ENCODE results near the gene LPCAT2. TPM values are rescaled to one million over a fixed set of nuclear protein-coding genes. Genes with fewer than 3 reads are reported as not detected.
A peak's percentile ranks its signal among the peaks of the same experiment; 100 is the strongest.

Gene LPCAT2
- total and polyA plus RNA-seq, 2 of the 13 experiments (the other 11 are each of a cell fraction or from before 2014, with no cell fraction given) = 9.9 to 17.6 TPM

GRCh38 chr16:55571191-55571897 is 62.5 kb downstream of the LPCAT2 start (continued):
- TF ChIP-seq ZBTB40 (IDR thresholded peaks at IDR 0.05) (no peak), ZBTB40 (CRISPR knock-in tag; IDR thresholded peaks at IDR 0.05) (no peak; the same call in 1 of the 2 replicates), FLYWCH1 (CRISPR knock-in tag; IDR thresholded peaks at IDR 0.05) (no peak), ZNF512B (CRISPR knock-in tag; IDR thresholded peaks at IDR 0.05; ENCODE audit: borderline replicate concordance) (no peak), ZFP36L1 (CRISPR knock-in tag; IDR thresholded peaks at IDR 0.05) (no peak), ZBTB7B (CRISPR knock-in tag; IDR thresholded peaks at IDR 0.05) (peak; percentile 57; the same call in 1 of the 2 replicates), SIX4 (CRISPR knock-in tag; IDR thresholded peaks at IDR 0.05) (peak; percentile 72), ZXDC (CRISPR knock-in tag; IDR thresholded peaks at IDR 0.05) (no peak), IRF2 (CRISPR knock-in tag; IDR thresholded peaks at IDR 0.05) (peak; percentile 56; the same call in 1 of the 2 replicates), ZSCAN20 (CRISPR knock-in tag; IDR thresholded peaks at IDR 0.05; ENCODE audit: borderline replicate concordance) (no peak), DBP (CRISPR knock-in tag; IDR thresholded peaks at IDR 0.05; ENCODE audit: not compliant biosample characterization) (no peak)

Data from HepG2 (cell line).